H1 (cell line): ENCODE data around the gene ZNF92. TPM values are rescaled to one million over a fixed set of nuclear protein-coding genes. Genes with fewer than 3 reads are reported as not detected.

Source experiments
- CTCF ChIA-PET: fragments of 300-600 bp; sonication (Branson Sonifier 250); formaldehyde crosslinking; loops from one replicate; lab custom pipeline; 2021; ENCODE audit not compliant: partially characterized antibody; lab: Charles Lee
- POLR2A ChIA-PET: fragments of 300-600 bp; sonication (Branson Sonifier 250); formaldehyde crosslinking; loops from one replicate; lab custom pipeline; 2021; ENCODE audit warnings: inconsistent platforms; ENCODE audit not compliant: partially characterized antibody; lab: Charles Lee
- DNase-seq, 2 experiments: peaks; one replicate each; pipeline versions ENCODE4 v3.0.0 to v3.0.0-alpha.2; 2010 to 2022; ENCODE audit warnings: low spot score in 2 of 2, low read depth in 1 of 2, mixed read lengths in 1 of 2
- FAIRE-seq: peaks from 2 replicates; lab custom pipeline; 2011; peaks lifted over from hg19 to GRCh38; lab: Jason Lieb, UNC
- H2AFZ ChIP-seq: 2 replicates; pipeline ENCODE4 v1.8.1; 2012; ENCODE audit warnings: low read length, inconsistent platforms
- H2AK5ac ChIP-seq: 2 replicates; pipeline ENCODE4 v1.6.1; 2013; ENCODE audit warnings: low read depth, low read length
- H2BK120ac ChIP-seq: replicated peaks from 2 replicates; pipeline ENCODE3; 2013; ENCODE audit warnings: low read depth, low read length, inconsistent platforms
- H2BK12ac ChIP-seq: 2 replicates; pipeline ENCODE4 v1.6.1; 2013; ENCODE audit warnings: low read depth, low read length
- H2BK15ac ChIP-seq: 2 replicates; pipeline ENCODE4 v1.6.1; 2013; ENCODE audit warnings: low read length
- H2BK20ac ChIP-seq: 2 replicates; pipeline ENCODE4 v1.6.1; 2013; ENCODE audit warnings: low read length
- H2BK5ac ChIP-seq: 2 replicates; pipeline ENCODE4 v1.6.1; 2013; ENCODE audit warnings: low read depth, low read length
- H3K14ac ChIP-seq: 2 replicates; pipeline ENCODE4 v1.6.1; 2013; ENCODE audit warnings: inconsistent platforms; ENCODE audit not compliant: insufficient read length
- H3K18ac ChIP-seq: 2 replicates; pipeline ENCODE4 v1.6.1; 2013; ENCODE audit warnings: low read length; ENCODE audit errors: extremely low read depth
- H3K23ac ChIP-seq: 2 replicates; pipeline ENCODE4 v1.6.1; 2013; ENCODE audit warnings: inconsistent platforms; ENCODE audit not compliant: insufficient read length
- H3K23me2 ChIP-seq: 2 replicates; pipeline ENCODE4 v1.6.1; 2013; ENCODE audit warnings: low read depth, low read length
- H3K27ac ChIP-seq: 2 replicates; pipeline ENCODE4 v1.6.1; 2011; ENCODE audit warnings: low read depth, low read length, inconsistent platforms
- H3K27me3 ChIP-seq, 4 experiments: replicated peaks in 1 of 4; 1 replicate in 1 of 4; 2 replicates in 3 of 4; pipeline versions ENCODE4 v1.6.1 to v1.8.1; 2011 to 2013; ENCODE audit warnings: low read length in 3 of 4, mild to moderate bottlenecking in 3 of 4, inconsistent platforms in 2 of 4, mixed read lengths in 2 of 4, moderate library complexity in 1 of 4; ENCODE audit not compliant: control insufficient read depth in 3 of 4, insufficient read depth in 3 of 4; ENCODE audit errors: extremely low read depth in 1 of 4
- H3K36me3 ChIP-seq, 4 experiments: 2 replicates each; pipeline versions ENCODE4 v1.6.1 to v1.8.1; 2011 to 2013; ENCODE audit warnings: mild to moderate bottlenecking in 4 of 4, low read length in 3 of 4, moderate library complexity in 2 of 4, control low read depth in 1 of 4, inconsistent platforms in 1 of 4; ENCODE audit not compliant: insufficient read depth in 4 of 4, control insufficient read depth in 2 of 4
- H3K4ac ChIP-seq: replicated peaks from 2 replicates; pipeline ENCODE3; 2013; ENCODE audit warnings: low read length, low read depth, mixed read lengths, inconsistent platforms; ENCODE audit not compliant: insufficient read length
- H3K4me1 ChIP-seq, 4 experiments: replicated peaks in 1 of 4; 1 replicate in 1 of 4; 2 replicates in 3 of 4; pipeline versions ENCODE4 v1.6.1 to v1.8.1; 2011 to 2013; ENCODE audit warnings: low read length in 3 of 4, inconsistent platforms in 2 of 4, mixed read lengths in 1 of 4; ENCODE audit not compliant: insufficient read depth in 4 of 4, control insufficient read depth in 3 of 4
- H3K4me2 ChIP-seq, 2 experiments: 2 replicates each; pipeline versions ENCODE4 v1.6.1 to v1.8.1; 2011 to 2013; ENCODE audit warnings: low read depth in 2 of 2, low read length in 2 of 2, control low read depth in 1 of 2, inconsistent platforms in 1 of 2, mild to moderate bottlenecking in 1 of 2; ENCODE audit not compliant: insufficient read depth in 1 of 2
- H3K4me3 ChIP-seq, 4 experiments: fragments of 200-600, 300-600 bp in 1 of 4; sonication (generic), shearing (Covaris generic), sonication (Bioruptor Twin) in 1 of 4; 2 replicates each; pipeline versions ENCODE4 v1.5.1 to v1.8.1; 2011 to 2016; ENCODE audit warnings: low read length in 4 of 4, low read depth in 3 of 4, control low read depth in 2 of 4, inconsistent platforms in 2 of 4, mild to moderate bottlenecking in 2 of 4, mixed read lengths in 1 of 4, moderate library complexity in 1 of 4; ENCODE audit not compliant: insufficient read depth in 2 of 4; ENCODE audit errors: extremely low read depth in 1 of 4
- H3K56ac ChIP-seq: replicated peaks from 2 replicates; pipeline ENCODE3; 2013; ENCODE audit warnings: low read depth, mild to moderate bottlenecking, mixed read lengths, low read length, inconsistent platforms; ENCODE audit not compliant: insufficient read length
- H3K79me1 ChIP-seq: 2 replicates; pipeline ENCODE4 v1.6.1; 2013; ENCODE audit warnings: low read depth, low read length, control low read depth
- H3K79me2 ChIP-seq, 2 experiments: 2 replicates each; pipeline versions ENCODE4 v1.6.1 to v1.8.1; 2012 to 2013; ENCODE audit warnings: low read length in 2 of 2, mild to moderate bottlenecking in 2 of 2, inconsistent platforms in 1 of 2; ENCODE audit not compliant: insufficient read depth in 2 of 2, control insufficient read depth in 1 of 2
- H3K9ac ChIP-seq, 4 experiments: replicated peaks in 1 of 4; 1 replicate in 1 of 4; 2 replicates in 3 of 4; pipeline versions ENCODE4 v1.6.1 to v1.8.1; 2011 to 2013; ENCODE audit warnings: low read depth in 3 of 4, low read length in 3 of 4, control low read depth in 2 of 4, mild to moderate bottlenecking in 2 of 4, moderate library complexity in 2 of 4, inconsistent platforms in 1 of 4; ENCODE audit errors: extremely low read depth in 1 of 4
- H3K9me3 ChIP-seq, 2 experiments: 2 replicates each; pipeline versions ENCODE4 v1.6.1 to v1.8.1; 2012 to 2013; ENCODE audit warnings: mild to moderate bottlenecking in 2 of 2, moderate library complexity in 2 of 2, control low read depth in 1 of 2, inconsistent platforms in 1 of 2, low read depth in 1 of 2, low read length in 1 of 2, mixed read lengths in 1 of 2; ENCODE audit not compliant: insufficient read depth in 2 of 2
- H4K20me1 ChIP-seq, 2 experiments: replicated peaks in 1 of 2; 2 replicates each; pipeline versions ENCODE3 to v1.8.1; 2011 to 2013; ENCODE audit warnings: inconsistent platforms in 2 of 2, low read length in 2 of 2, mild to moderate bottlenecking in 1 of 2; ENCODE audit not compliant: insufficient read depth in 2 of 2, control insufficient read depth in 1 of 2
- H4K5ac ChIP-seq: 2 replicates; pipeline ENCODE4 v1.6.1; 2013; ENCODE audit warnings: low read length, low read depth, mixed read lengths, inconsistent platforms; ENCODE audit not compliant: insufficient read length
- H4K8ac ChIP-seq: 2 replicates; pipeline ENCODE4 v1.8.0; 2013; ENCODE audit warnings: mild to moderate bottlenecking, moderate library complexity, low read length, inconsistent platforms; ENCODE audit not compliant: insufficient read depth; ENCODE audit errors: extremely low read depth
- H4K91ac ChIP-seq: replicated peaks from 2 replicates; pipeline ENCODE3; 2013; ENCODE audit warnings: low read length, mixed read lengths, inconsistent platforms; ENCODE audit not compliant: insufficient read length
- ASH2L ChIP-seq: fragments of 200-600, 300-600 bp; sonication (generic); IDR thresholded peaks from one replicate; pipeline ENCODE4 v1.7.1; 2017; ENCODE audit warnings: low read length
- ATF2 ChIP-seq: IDR thresholded peaks from 2 replicates; pipeline ENCODE4 v1.6.1; 2012; ENCODE audit warnings: low read length, inconsistent platforms
- BACH1 ChIP-seq: IDR thresholded peaks from 2 replicates; pipeline ENCODE4 v1.6.1; 2012; ENCODE audit warnings: low read length, improper control_type of control experiment
- BRCA1 ChIP-seq: IDR thresholded peaks from 2 replicates; pipeline ENCODE4 v1.6.1; 2012; ENCODE audit warnings: low read depth, low read length, improper control_type of control experiment
- CHD1 ChIP-seq: IDR thresholded peaks from 2 replicates; pipeline ENCODE4 v1.6.1; 2012; ENCODE audit warnings: low read depth, low read length, improper control_type of control experiment
- JUND ChIP-seq: IDR thresholded peaks from 2 replicates; pipeline ENCODE4 v1.6.1; 2011; ENCODE audit warnings: mild to moderate bottlenecking, improper control_type of control experiment, low read length
- KDM5A ChIP-seq: fragments of 200-600 bp; IDR thresholded peaks from 2 replicates; pipeline ENCODE4 v1.7.1; 2012; ENCODE audit warnings: mild to moderate bottlenecking, low read length, inconsistent platforms, mixed read lengths
- NRF1 ChIP-seq: IDR thresholded peaks from 2 replicates; pipeline ENCODE4 v1.6.1; 2011; ENCODE audit warnings: mild to moderate bottlenecking, low read depth, low read length, improper control_type of control experiment
- POLR2A ChIP-seq, 2 experiments: IDR thresholded peaks; 1 replicate in 1 of 2; 2 replicates in 1 of 2; pipeline ENCODE4 v1.6.1; 2011; ENCODE audit warnings: low read depth in 2 of 2, low read length in 2 of 2, mild to moderate bottlenecking in 2 of 2; ENCODE audit errors: control extremely low read depth in 1 of 2
- RXRA ChIP-seq: IDR thresholded peaks from 2 replicates; pipeline ENCODE4 v1.6.1; 2011; ENCODE audit warnings: low read depth, mild to moderate bottlenecking, low read length, moderate library complexity; ENCODE audit not compliant: insufficient read depth
- SIRT6 ChIP-seq: IDR thresholded peaks from one replicate; pipeline ENCODE4 v1.7.1; 2012; ENCODE audit warnings: low read length, inconsistent platforms
- SUZ12 ChIP-seq: fragments of 200-600 bp; sonication (generic); IDR thresholded peaks from 2 replicates; pipeline ENCODE4 v1.6.1; 2012; ENCODE audit warnings: mild to moderate bottlenecking, inconsistent platforms, low read length, moderate library complexity, mixed read lengths
- TAF1 ChIP-seq: IDR thresholded peaks from 2 replicates; pipeline ENCODE4 v1.6.1; 2011; ENCODE audit warnings: mild to moderate bottlenecking, low read depth, low read length
- TCF12 ChIP-seq: IDR thresholded peaks from 2 replicates; pipeline ENCODE4 v1.6.1; 2011; ENCODE audit warnings: low read depth, mild to moderate bottlenecking, low read length
- TEAD4 ChIP-seq: IDR thresholded peaks from 2 replicates; pipeline ENCODE4 v1.6.1; 2012; ENCODE audit warnings: low read depth, low read length, inconsistent platforms, mixed read lengths
- WGBS, 2 experiments: shearing (Covaris generic) in 1 of 2; methylation state at CpG; one replicate each; pipeline versions ENCODE4 v1.1.6 to v1.1.7; 2013 to 2015; ENCODE audit warnings: low lambda C conversion rate in 2 of 2, mixed read lengths in 2 of 2, inconsistent platforms in 1 of 2, low coverage in 1 of 2, missing lambda C conversion rate in 1 of 2; ENCODE audit not compliant: insufficient replicate concordance in 2 of 2, insufficient coverage in 1 of 2, insufficient read length in 1 of 2; ENCODE audit errors: extremely low coverage in 1 of 2, missing lambda C conversion rate in 1 of 2; 5-methylcytosine and 5-hydroxymethylcytosine counted together
- polyA plus RNA-seq, 7 experiments: library from polyadenylated mRNA; depleted of rRNA in 3 of 7; stranded (reverse) in 5 of 7; unstranded in 2 of 7; fragments of >200 nt in 5 of 7; fragments of 200-250 nt in 2 of 7; gene quantifications; 1 replicate in 5 of 7; 2 replicates in 1 of 7; 4 replicates in 1 of 7; pipeline versions ENCODE4 v1.2.1 to v1.2.3, GENCODE V29; 2011 to 2013; ENCODE audit warnings: missing spikeins in 2 of 7, mixed read lengths in 2 of 7
- total RNA-seq: library from RNA; stranded (reverse); fragmentation: NEBNext Ultra II Directional; extraction: Animal tissue kit (Norgen Biotek cat#: 25700); gene quantifications from 2 replicates; pipeline ENCODE4 v1.2.1, GENCODE V29; 2021

Gene ZNF92
- total and polyA plus RNA-seq, 2 of the 8 experiments (the other 6 are each of a cell fraction or from before 2014, with no cell fraction given): 2.8 to 39.8 TPM

GRCh38 chr7:65371468-65371867 lies 2.2 kb upstream of the ZNF92 start:
- H3K23me2 ChIP-seq: no peaks in the 10 kb centered on the region; the same call in 1 of the 2 replicates
- no peaks in the 10 kb centered on the region for H3K27me3 ChIP-seq
- 92% methylated on average over 4 of the region's 5 CpGs; no CpG with 5 or more reads in 1 of the 2 experiments for WGBS, 2 experiments
- no peak overlapping the region for H3K9ac ChIP-seq
- H2BK5ac ChIP-seq: no peak overlapping the region
- ChIA-PET CTCF (interaction anchor here (0.7 kb wide), 1 partner anchor 267 kb away, joined by 3 read pairs; no protein-coding TSS in a partner anchor), POLR2A (no interaction called here)
- DNase-seq: no peak
- H3K4me2 ChIP-seq: no peak overlapping the region
- H3K79me2 ChIP-seq: peaks cover 6 to 24% of the 10 kb centered on the region in 2 experiments; a peak in 3 of 4 replicates
- no peak overlapping the region for H3K18ac ChIP-seq
- H2BK20ac ChIP-seq: no peak overlapping the region
- H3K79me1 ChIP-seq: no peaks in the 10 kb centered on the region; the same call in 1 of the 2 replicates
- no peak overlapping the region for H3K23ac ChIP-seq
- H2BK12ac ChIP-seq: no peak overlapping the region
- no peak overlapping the region for H3K4me3 ChIP-seq
- H4K5ac ChIP-seq: no peak overlapping the region
- no peak overlapping the region for H2AFZ ChIP-seq
- no peak overlapping the region for H2AK5ac ChIP-seq
- no peak overlapping the region for H4K91ac ChIP-seq
- no peak overlapping the region for H3K14ac ChIP-seq
- H3K56ac ChIP-seq: no peak overlapping the region
- H3K9me3 ChIP-seq: no peaks in the 10 kb centered on the region
- H2BK15ac ChIP-seq: no peak overlapping the region
- H3K27ac ChIP-seq: no peak overlapping the region
- H4K20me1 ChIP-seq: peaks cover 0 to 4% of the 10 kb centered on the region in 2 experiments
- peaks cover 0 to 2% (median 0%) of the 10 kb centered on the region in 4 experiments; a peak in 1 of 7 replicates for H3K4me1 ChIP-seq
- no peak overlapping the region for H3K4ac ChIP-seq
- H4K8ac ChIP-seq: no peak overlapping the region
- peaks cover 0 to 4% (median 1%) of the 10 kb centered on the region in 4 experiments; a peak in 1 of 8 replicates for H3K36me3 ChIP-seq
- H2BK120ac ChIP-seq: no peak overlapping the region
- FAIRE-seq: no peak
- TF ChIP-seq CHD1 (no peak), BRCA1 (no peak), TEAD4 (no peak), KDM5A (no peak), SIRT6 (no peak), TAF1 (no peak), ATF2 (no peak), TCF12 (no peak), POLR2A (IDR thresholded peaks at IDR 0.05; ENCODE audit: control extremely low read depth in 1 of 2, low read depth in 2 of 2, low read length in 2 of 2) (no peak), SUZ12 (no peak), NRF1 (no peak), ASH2L (no peak), BACH1 (no peak), JUND (no peak), RXRA (no peak)
